B cell (primary cell): Measurements from ENCODE around the gene INSIG1. TPM values are rescaled to one million over a fixed set of nuclear protein-coding genes. Genes with fewer than 3 reads are reported as not detected.

ENCODE experiments used
- ATAC-seq: fragments of 200-7000 bp; cut with Tn5 transposase; one replicate; pipeline ENCODE4 v1.10.0; 2021; ENCODE audit warnings: low read depth, mild to moderate bottlenecking, moderate number of reproducible peaks, moderate library complexity
- CTCF ChIA-PET: fragments of 350-600 bp; sonication (Branson Sonifier 250); formaldehyde crosslinking; loops from one replicate; lab custom pipeline; 2021; ENCODE audit warnings: antibody characterized with exemption, inconsistent platforms; lab: Charles Lee
- POLR2A ChIA-PET: fragments of 350-600 bp; sonication (Branson Sonifier 250); formaldehyde crosslinking; loops from one replicate; lab custom pipeline; 2021; ENCODE audit warnings: antibody characterized with exemption; lab: Charles Lee
- DNase-seq: peaks from one replicate; pipeline ENCODE4 v3.0.0; 2013
- H2AFZ ChIP-seq: 2 replicates; pipeline ENCODE4 v1.6.1; 2012; ENCODE audit warnings: mild to moderate bottlenecking, low read depth, low read length; ENCODE audit not compliant: insufficient read depth, poor library complexity, severe bottlenecking
- H3K27ac ChIP-seq, 2 donors: 1 replicate in 1 of 2; 2 replicates in 1 of 2; pipeline ENCODE4 v1.5.1; 2012 to 2013; ENCODE audit warnings: low read length in 2 of 2, mild to moderate bottlenecking in 2 of 2, moderate library complexity in 1 of 2
- H3K27me3 ChIP-seq, 4 experiments: fragments of 200-600 bp in 1 of 4; sonication (generic) in 1 of 4; replicated peaks in 1 of 4; 1 replicate in 2 of 4; 2 replicates in 2 of 4; pipeline versions ENCODE4 v1.6.1 to v1.7.0; 2013 to 2016; ENCODE audit warnings: low read length in 3 of 4, mild to moderate bottlenecking in 2 of 4, mixed read lengths in 1 of 4, moderate library complexity in 1 of 4; ENCODE audit not compliant: insufficient read depth in 4 of 4, control insufficient read depth in 3 of 4; ENCODE audit errors: control extremely low read depth in 1 of 4
- H3K36me3 ChIP-seq, 2 experiments: replicated peaks in 1 of 2; 1 replicate in 1 of 2; 2 replicates in 1 of 2; pipeline versions ENCODE4 v1.6.1 to v1.7.1; 2013; ENCODE audit warnings: low read length in 1 of 2; ENCODE audit not compliant: insufficient read depth in 2 of 2, control insufficient read depth in 1 of 2; ENCODE audit errors: control extremely low read depth in 1 of 2, extremely low read depth in 1 of 2
- H3K4me1 ChIP-seq, 2 donors: fragments of 200-600 bp in 1 of 2; sonication (generic) in 1 of 2; 1 replicate in 1 of 2; 2 replicates in 1 of 2; pipeline versions ENCODE4 v1.5.1 to v1.6.1; 2013 to 2017; ENCODE audit warnings: low read length in 2 of 2; ENCODE audit not compliant: control insufficient read depth in 2 of 2, insufficient read depth in 2 of 2
- H3K4me2 ChIP-seq: replicated peaks from 2 replicates; pipeline ENCODE3; 2012; ENCODE audit warnings: mild to moderate bottlenecking, low read depth, low read length; ENCODE audit not compliant: poor library complexity, severe bottlenecking
- H3K4me3 ChIP-seq, 5 experiments: fragments of 200-600 bp in 1 of 5; sonication (generic) in 1 of 5; 1 replicate in 3 of 5; 2 replicates in 2 of 5; pipeline versions ENCODE4 v1.5.1 to v1.7.0; 2011 to 2016; ENCODE audit warnings: low read length in 4 of 5, mild to moderate bottlenecking in 4 of 5, low read depth in 2 of 5, control low read depth in 1 of 5, moderate library complexity in 1 of 5; ENCODE audit not compliant: insufficient read depth in 1 of 5; ENCODE audit errors: control extremely low read depth in 1 of 5, extremely low read depth in 1 of 5
- H3K79me2 ChIP-seq: fragments of 200-600 bp; sonication (generic); one replicate; pipeline ENCODE4 v1.6.0; 2016; ENCODE audit warnings: low read length; ENCODE audit not compliant: control insufficient read depth, insufficient read depth
- H3K9ac ChIP-seq: fragments of 200-600 bp; sonication (generic); 2 replicates; pipeline ENCODE4 v1.6.1; 2017; ENCODE audit warnings: mild to moderate bottlenecking, low read length, moderate library complexity
- H3K9me3 ChIP-seq, 3 donors: one replicate each; pipeline versions ENCODE4 v1.6.1 to v1.7.1; 2013; ENCODE audit warnings: low read length in 2 of 3; ENCODE audit not compliant: control insufficient read depth in 2 of 3, insufficient read depth in 1 of 3; ENCODE audit errors: control extremely low read depth in 1 of 3
- H4K20me1 ChIP-seq: 2 replicates; pipeline ENCODE4 v1.6.0; 2012; ENCODE audit warnings: mild to moderate bottlenecking, low read length; ENCODE audit not compliant: insufficient read depth, control insufficient read depth, poor library complexity, severe bottlenecking
- H3K27ac Mint-ChIP-seq: one replicate; pipeline ENCODE4 v1.8.0; 2021; ENCODE audit warnings: mixed read lengths
- H3K27me3 Mint-ChIP-seq: one replicate; pipeline ENCODE4 v1.8.0; 2021; ENCODE audit warnings: mixed read lengths
- H3K4me1 Mint-ChIP-seq: one replicate; pipeline ENCODE4 v1.8.0; 2021; ENCODE audit warnings: mixed read lengths
- H3K4me3 Mint-ChIP-seq: one replicate; pipeline ENCODE4 v1.8.0; 2021; ENCODE audit warnings: mixed read lengths
- H3K9me3 Mint-ChIP-seq: one replicate; pipeline ENCODE4 v1.8.0; 2022; ENCODE audit warnings: mixed read lengths; ENCODE audit not compliant: insufficient read depth
- EZH2 ChIP-seq: IDR thresholded peaks from 2 replicates; pipeline ENCODE4 v1.6.1; 2012; ENCODE audit warnings: borderline replicate concordance, low read depth, mild to moderate bottlenecking, moderate library complexity, low read length; ENCODE audit not compliant: insufficient read depth, poor library complexity, severe bottlenecking
- WGBS: methylation state at CpG from one replicate; pipeline ENCODE4 v1.1.5; 2013; ENCODE audit warnings: missing lambda C conversion rate; ENCODE audit not compliant: insufficient coverage; 5-methylcytosine and 5-hydroxymethylcytosine counted together
- intact Hi-C: fragments of 100-400 bp; cut with micrococcal nuclease; formaldehyde crosslinking; loops from one replicate; pipeline ENCODE4 v1.10.0; 2022
- polyA plus RNA-seq: library from polyadenylated mRNA; depleted of rRNA; stranded (reverse); fragments of >200 nt; gene quantifications from 2 replicates; pipeline ENCODE4 v1.2.3, GENCODE V29; 2012
- total RNA-seq, 2 donors: library from RNA; stranded (reverse); fragments of 120-200 nt in 1 of 2; gene quantifications; 1 replicate in 1 of 2; 2 replicates in 1 of 2; pipeline versions ENCODE4 v1.2.3 to v1.2.4, GENCODE V29; 2013 to 2022
- TF ChIP-seq, protein P1 (sequence below): fragments of 200-600 bp; IDR thresholded peaks from one replicate; pipeline ENCODE4 v1.8.0; 2022; ENCODE audit warnings: antibody characterized with exemption, mild to moderate bottlenecking

The INSIG1 gene
- total and polyA plus RNA-seq, 2 donors (not counting 1 experiment from before 2014, with no cell fraction given), result 32.2 to 56.2 TPM

DNA sequence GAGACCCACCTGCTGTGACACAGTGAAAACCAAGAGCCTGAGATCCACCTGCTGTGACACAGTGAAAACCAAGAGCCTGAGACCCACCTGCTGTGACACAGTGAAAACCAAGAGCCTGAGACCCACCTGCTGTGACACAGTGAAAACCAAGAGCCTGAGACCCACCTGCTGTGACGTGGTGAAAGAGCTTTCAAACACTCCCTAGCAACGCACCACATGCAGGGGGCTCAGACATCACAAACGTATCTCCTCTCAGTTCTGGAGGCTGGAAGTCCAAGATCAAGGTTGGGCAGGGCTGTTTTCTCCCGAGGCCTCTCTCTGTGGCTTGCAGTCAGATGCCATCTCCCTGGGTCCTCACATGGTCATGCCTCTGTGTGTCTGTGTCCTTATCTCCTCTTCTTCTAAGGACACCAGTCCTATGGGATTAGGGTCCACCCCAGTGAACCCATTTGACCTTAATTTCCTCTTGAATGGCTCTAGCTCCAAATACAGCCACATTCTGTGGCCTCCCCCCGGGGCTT lies 43.8 kb downstream of the INSIG1 start:
- no peak overlapping the region for H3K4me3 ChIP-seq
- Mint-ChIP-seq H3K27ac (no peak overlapping the region), H3K27me3 (peaks cover 14% of the 10 kb centered on the region), H3K9me3 (no peaks in the 10 kb centered on the region), H3K4me1 (peaks cover 7% of the 10 kb centered on the region), H3K4me3 (no peak overlapping the region)
- H3K9me3 ChIP-seq, result peaks cover 0 to 4% (median 0%) of the 10 kb centered on the region in 3 donors
- H3K4me1 ChIP-seq, result peaks cover 12 to 23% of the 10 kb centered on the region in 2 donors
- no peak overlapping the region for H3K27ac ChIP-seq
- TF ChIP-seq, protein P1, sequence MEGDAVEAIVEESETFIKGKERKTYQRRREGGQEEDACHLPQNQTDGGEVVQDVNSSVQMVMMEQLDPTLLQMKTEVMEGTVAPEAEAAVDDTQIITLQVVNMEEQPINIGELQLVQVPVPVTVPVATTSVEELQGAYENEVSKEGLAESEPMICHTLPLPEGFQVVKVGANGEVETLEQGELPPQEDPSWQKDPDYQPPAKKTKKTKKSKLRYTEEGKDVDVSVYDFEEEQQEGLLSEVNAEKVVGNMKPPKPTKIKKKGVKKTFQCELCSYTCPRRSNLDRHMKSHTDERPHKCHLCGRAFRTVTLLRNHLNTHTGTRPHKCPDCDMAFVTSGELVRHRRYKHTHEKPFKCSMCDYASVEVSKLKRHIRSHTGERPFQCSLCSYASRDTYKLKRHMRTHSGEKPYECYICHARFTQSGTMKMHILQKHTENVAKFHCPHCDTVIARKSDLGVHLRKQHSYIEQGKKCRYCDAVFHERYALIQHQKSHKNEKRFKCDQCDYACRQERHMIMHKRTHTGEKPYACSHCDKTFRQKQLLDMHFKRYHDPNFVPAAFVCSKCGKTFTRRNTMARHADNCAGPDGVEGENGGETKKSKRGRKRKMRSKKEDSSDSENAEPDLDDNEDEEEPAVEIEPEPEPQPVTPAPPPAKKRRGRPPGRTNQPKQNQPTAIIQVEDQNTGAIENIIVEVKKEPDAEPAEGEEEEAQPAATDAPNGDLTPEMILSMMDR, result no peak
- no peak for TF ChIP-seq EZH2
- no peak overlapping the region for H2AFZ ChIP-seq
- 96% methylated on average over 3 of the region's 5 CpGs for WGBS
- no peaks in the 10 kb centered on the region for H3K79me2 ChIP-seq
- ATAC-seq (no peak), DNase-seq (no peak)
- POLR2A ChIA-PET, result no interaction called here
- no peak overlapping the region for H3K4me2 ChIP-seq
- H3K9ac ChIP-seq, result no peak overlapping the region
- intact Hi-C loops, result no loop called here
- no peaks in the 10 kb centered on the region for H4K20me1 ChIP-seq
- peaks cover 0 to 22% (median 4%) of the 10 kb centered on the region in 4 experiments for H3K27me3 ChIP-seq
- CTCF ChIA-PET, result interaction anchor here (3.5 kb wide), 1 partner anchor 414 kb away, joined by 30 read pairs; no protein-coding TSS in a partner anchor
- H3K36me3 ChIP-seq, result no peaks in the 10 kb centered on the region

DNA sequence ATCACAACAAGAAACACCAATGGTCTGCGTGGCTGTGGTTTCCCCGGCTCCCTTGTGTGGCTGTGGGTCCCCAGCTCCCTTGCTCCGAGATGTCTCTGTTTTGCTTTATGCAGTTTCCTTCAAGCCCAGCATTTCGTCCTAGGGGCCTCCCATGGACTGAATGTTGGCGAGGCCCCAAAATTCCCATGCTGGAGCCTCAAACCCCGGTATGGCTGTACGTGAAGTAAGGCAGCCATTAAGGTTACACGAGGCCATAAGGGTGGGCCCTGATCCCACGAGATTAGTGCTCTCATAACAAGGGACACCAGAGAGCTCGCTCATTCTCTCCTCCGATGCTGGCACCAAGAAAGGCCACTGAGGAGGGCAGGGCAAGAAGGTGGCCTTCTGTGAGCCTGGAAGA lies 44.6 kb downstream of the INSIG1 start:
- no peak for ATAC-seq

More for the DNA sequence above, 44.6 kb downstream of the INSIG1 start:
- Histone ChIP-seq H3K4me2 (no peak overlapping the region), H3K27me3 (peaks cover 0 to 17% (median 2%) of the 10 kb centered on the region in 4 experiments), H3K9me3 (peaks cover 0 to 4% (median 0%) of the 10 kb centered on the region in 3 donors), H3K4me1 (peaks cover 12 to 23% of the 10 kb centered on the region in 2 donors), H3K4me3 (no peak overlapping the region), H3K9ac (no peak overlapping the region), H3K36me3 (no peaks in the 10 kb centered on the region), H3K27ac (no peak overlapping the region), H2AFZ (no peak overlapping the region), H4K20me1 (no peaks in the 10 kb centered on the region), H3K79me2 (no peaks in the 10 kb centered on the region)
- peaks cover 7% of the 10 kb centered on the region for H3K4me1 Mint-ChIP-seq
- peaks cover 13% of the 10 kb centered on the region for H3K27me3 Mint-ChIP-seq
- CTCF ChIA-PET, result interaction anchor here (0.7 to 3.5 kb wide), 7 partner anchors 43 to 415 kb away, joined by 3 to 76 read pairs (median 4); partner anchors contain the start of gene INSIG1
- no peak overlapping the region for H3K4me3 Mint-ChIP-seq
- POLR2A ChIA-PET, result no interaction called here
- intact Hi-C loops, result no loop called here
- WGBS, result 86% methylated on average over 11 of the region's 11 CpGs
- H3K9me3 Mint-ChIP-seq, result no peaks in the 10 kb centered on the region
- H3K27ac Mint-ChIP-seq, result no peak overlapping the region
- TF ChIP-seq, protein P1, result no peak
- TF ChIP-seq EZH2, result no peak
- no peak for DNase-seq
